ENCODE measurements around the gene GRIN3A.

GRIN3A gene

DNA sequence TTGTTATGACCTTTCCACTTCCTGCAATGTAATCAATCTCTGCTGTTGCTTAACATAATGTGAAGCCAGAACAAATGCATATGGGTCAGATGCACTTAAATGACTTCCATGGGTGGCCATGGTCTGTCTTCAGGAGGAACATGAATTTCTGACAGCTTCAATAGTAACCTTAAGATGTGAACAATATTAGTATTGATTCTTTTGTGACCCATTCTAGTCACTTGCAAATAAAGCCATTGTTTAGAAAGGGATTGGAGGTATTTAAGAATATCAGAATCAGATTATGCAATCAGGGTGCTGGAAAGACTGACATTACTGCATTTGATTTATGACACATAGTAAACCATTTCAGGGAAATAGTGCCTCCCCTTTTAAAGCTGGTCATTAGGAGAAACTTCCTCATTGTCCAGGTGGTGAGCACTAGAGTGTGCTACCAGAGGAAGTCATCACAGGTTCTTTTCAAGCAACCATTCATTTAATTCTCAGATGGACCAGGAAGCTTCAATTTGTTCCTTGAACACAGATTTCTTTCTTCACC, 32.1 kb downstream of the GRIN3A start:
- no peak for DNase-seq (ENCODE audit: low read depth in 2 of 2, low spot score in 1 of 2)

DNA sequence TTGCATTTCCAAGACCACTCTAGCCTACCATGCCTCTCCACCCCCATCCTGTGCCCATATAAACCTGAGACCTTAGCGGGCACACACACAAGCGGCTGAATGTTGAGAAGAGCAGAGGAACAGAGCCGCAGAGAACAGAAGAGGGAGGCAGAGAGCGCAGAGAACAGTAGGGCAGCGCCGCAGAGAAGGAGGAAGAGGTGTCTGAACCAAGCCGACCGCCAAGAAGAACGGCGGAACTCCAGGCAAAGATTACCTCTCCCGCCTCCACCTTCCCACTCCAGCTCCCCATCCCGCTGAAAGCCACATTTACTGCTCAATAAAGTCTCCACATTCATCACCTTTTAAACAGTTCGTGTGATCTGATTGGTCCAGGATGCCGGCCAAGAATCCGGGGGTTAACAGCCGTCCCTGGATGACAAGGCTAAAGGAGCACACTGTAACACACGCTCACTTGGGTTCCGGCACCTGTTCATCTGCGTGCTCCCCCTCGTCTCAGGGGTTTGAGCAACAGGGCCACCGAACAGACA, 33.2 kb downstream of the GRIN3A start:
- DNase-seq (ENCODE audit: low read depth in 2 of 2, low spot score in 1 of 2), result no peak

DNA sequence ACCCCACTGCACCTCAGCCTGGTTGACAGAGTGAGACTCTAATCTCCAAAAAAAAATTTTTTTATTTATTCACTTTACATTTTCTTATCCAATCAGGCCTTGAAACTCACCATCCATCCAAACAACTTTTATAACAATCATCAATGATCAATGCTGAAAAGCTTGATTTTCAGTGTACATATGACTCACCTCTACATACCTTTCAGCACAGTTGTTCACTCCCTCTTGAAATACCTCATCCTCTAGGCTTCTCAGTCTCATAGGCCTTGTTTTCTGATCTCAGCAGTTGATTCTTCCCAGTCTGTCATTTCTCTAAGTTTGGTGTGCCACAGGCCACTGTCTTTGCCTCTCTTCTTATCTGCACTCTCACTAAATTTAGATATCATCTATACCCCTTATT, 36.2 kb downstream of the GRIN3A start:
- no peak for DNase-seq (ENCODE audit: low read depth in 2 of 2, low spot score in 1 of 2)

DNA sequence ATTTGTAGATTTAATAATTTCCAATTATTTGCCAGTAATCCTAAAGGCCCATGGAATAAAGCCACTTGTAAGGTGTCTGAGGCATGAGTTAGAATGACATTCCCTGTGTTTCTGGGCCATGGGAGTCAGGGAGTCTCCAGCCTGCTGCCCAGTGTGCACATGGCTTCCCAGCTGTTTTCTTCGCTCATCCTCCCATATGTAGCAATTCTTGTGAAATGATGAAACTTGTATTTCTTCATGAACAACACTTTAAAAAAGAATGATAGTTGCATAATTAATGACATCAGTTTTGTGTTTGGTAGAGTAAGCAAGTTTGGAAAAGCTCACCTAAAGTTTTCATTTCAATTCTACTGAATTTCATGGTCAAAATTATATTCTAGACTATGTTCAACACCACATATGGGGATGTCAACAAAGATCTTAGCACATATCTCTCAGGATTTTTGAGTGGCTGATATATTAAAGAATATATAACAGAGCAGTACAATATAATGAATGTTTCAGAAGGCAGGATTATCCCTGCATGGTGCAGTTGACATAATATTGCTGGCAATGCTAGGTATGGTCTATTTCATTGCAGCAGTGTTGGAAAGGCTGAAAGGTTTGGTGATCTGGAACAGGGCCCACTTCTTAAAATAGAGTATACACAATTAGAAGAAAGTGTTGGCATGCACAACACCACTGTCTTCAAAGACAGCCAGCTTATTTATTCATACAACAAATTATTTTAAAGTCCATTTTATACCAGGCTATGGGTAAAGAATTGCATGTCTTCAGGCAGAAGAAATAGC, 44.7 kb downstream of the GRIN3A start:
- DNase-seq (ENCODE audit: low read depth in 2 of 2, low spot score in 1 of 2), result no peak

DNA sequence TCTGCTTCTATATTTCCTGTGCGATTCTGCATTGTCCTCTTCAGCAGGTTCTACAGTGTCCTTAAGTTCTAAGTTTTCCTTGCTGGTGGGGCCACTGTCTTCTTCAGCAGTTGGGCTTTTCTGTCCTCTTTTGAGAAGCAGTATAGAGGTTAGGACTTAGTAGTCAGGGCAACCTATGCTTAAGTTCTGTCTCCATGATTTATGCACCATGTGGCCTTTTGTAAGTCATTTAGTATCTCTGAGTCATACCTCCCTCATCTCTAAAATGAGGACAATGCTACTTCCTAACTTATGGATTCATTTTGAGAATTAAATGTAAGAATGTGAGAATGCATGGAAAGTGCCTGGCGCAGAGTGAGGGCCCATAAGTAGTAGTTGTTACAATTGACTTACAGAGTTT, 46.8 kb downstream of the GRIN3A start:
- no peak for DNase-seq (ENCODE audit: low read depth in 2 of 2, low spot score in 1 of 2)

DNA sequence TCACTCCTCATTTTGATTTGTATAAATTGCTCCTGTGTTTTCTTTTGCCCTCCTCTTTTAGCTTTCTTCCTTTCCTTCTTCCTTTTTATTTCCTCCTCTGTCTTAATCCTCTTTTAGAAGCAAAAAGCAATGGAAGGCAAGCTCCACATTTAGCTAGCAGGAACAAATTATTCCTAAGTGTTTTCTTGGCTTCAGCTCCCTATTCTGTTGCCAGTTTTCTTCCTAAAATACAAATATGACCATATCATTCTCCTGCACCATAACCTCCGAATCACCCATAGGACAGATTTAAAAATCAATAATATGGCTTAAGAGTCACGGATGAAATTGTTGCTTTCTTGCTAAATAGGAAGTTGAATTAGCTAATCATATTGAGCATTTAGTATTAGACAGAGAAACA, 49.4 kb downstream of the GRIN3A start:
- DNase-seq (ENCODE audit: low read depth in 2 of 2, low spot score in 1 of 2), result no peak

DNA sequence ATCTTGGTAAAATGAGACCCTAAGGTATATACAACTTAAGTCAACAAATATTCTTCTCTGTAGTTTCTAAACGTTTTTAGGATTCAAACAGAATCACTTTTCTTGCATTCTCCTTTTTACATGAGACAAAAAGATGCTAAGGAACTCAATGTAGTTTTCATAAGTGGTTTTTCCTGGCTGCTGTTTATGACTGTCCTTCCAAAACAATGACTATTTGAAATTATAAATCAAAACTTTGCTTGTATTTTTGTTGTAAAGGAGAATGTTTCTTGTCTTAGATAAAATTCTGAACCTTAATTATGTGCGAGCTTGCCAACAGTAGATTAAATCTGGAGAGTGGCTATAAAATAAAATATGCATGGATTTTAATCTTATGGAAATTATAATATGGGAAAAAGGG, 53.8 kb downstream of the GRIN3A start:
- DNase-seq (ENCODE audit: low read depth in 2 of 2, low spot score in 1 of 2), result no peak

DNA sequence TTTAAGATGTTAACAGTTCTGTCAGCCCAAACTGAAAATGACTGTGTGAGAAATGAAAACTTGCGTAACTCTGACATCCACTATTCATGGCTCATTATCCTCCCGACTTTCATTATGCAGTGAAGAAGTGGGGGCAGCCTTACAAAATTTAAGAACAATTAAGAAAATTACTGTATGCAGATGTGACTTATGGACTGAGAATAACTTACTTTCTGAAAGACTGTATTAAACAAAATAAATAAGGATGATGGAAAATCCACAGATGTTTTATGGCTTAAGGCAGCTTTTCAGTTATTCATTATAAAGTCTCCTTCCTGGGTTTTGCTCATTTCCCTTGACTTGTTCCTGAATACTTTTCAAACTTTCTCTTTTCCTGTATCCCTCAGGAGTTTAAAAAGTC, 55.2 kb downstream of the GRIN3A start:
- DNase-seq (ENCODE audit: low read depth in 2 of 2, low spot score in 1 of 2), result no peak

DNA sequence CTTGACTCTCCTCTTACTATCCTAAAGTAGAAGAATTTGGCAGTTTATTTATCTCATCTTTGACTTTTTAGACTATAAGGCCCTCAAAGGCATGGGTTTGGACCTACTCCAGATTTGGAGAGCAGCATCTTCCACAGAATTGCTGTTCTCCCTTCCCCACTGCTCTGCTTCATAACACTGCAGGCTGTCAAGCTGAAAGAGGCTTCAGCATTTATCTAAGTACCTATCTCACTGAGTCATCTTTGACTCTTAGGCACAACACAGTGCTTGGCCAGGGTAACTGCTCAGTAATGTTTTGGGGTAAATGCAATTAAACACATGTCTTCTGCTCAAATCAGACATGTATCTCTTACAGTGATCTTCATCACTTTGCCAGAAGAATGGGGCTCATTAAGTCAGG, 60.6 kb downstream of the GRIN3A start:
- DNase-seq (ENCODE audit: low read depth in 2 of 2, low spot score in 1 of 2), result no peak

DNA sequence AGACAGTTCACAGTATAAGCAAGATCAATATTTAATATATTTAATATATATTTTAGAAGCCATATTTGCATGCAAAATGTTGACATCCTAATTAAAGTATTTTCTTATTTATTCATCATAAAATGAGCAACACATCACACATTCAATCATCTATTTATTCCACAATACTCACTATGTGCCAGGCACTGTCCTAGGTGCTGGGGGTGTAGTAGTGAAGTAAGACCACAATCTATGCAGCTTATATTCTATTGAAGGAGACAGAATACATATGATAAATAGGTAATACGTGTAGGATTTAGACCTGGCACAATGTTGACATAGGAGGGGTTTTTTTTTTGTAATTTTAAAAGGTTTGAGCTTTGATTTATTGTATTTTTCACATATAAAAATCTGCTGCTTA, 63.1 kb downstream of the GRIN3A start:
- no peak for DNase-seq (ENCODE audit: low read depth in 2 of 2, low spot score in 1 of 2)

DNA sequence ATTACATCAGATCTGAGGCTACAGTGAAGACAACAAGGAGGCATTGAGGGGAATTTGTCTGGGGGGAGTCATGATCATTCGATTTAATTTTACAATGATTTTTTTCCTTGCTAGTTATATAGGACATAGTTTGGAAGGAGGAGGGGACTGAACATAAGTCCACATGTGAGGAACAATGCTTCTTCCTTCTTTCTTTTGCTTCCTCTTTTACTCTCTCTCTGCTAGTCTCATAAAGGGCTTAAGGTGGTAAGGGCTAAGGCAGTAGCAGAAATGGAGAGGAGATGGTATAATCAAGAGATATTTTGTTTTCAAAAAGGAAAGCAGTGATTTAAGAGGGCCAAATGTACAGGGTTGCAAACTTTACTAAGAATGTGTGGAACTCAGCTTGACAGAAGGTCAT, 64.3 kb downstream of the GRIN3A start:
- no peak for DNase-seq (ENCODE audit: low read depth in 2 of 2, low spot score in 1 of 2)

DNA sequence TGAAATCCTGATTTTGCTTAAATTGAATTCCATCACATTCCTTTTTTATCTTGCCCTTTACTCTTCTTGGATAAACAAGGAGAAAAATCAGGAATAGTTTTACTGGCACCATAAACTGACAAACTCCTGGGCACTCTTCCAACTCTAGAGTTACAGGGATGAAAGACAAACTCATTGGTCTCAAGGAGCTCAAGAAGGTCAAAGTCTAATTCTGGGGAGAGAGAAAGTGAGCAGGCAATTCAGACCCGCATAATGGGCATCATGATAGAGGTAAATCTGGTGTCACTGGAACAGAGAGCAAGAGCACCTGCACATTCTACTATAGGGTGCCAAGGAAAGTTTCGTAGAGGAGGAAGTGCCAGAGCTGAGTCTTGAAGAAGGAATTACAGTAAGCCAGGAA, 64.8 kb downstream of the GRIN3A start:
- no peak for DNase-seq (ENCODE audit: low read depth in 2 of 2, low spot score in 1 of 2)

DNA sequence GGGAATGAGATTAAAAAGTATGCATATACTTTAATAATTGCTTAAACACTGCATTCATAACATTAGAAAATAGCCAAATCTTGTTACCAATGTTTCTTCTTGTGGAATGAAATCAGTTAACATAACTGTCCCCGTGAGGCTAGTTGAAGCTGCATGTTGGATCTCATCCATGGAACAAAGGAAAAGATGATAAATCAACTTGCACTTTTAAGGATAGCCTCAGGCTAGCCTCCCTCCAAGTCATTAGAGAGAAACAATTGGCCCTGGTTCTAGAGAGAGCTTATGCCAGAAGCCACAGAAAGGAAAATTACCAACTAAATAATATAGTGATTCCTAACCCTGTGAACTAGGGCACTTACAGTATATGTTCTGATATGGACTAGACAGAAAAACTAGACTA, 66.9 kb downstream of the GRIN3A start:
- no peak for DNase-seq (ENCODE audit: low read depth in 2 of 2, low spot score in 1 of 2)

DNA sequence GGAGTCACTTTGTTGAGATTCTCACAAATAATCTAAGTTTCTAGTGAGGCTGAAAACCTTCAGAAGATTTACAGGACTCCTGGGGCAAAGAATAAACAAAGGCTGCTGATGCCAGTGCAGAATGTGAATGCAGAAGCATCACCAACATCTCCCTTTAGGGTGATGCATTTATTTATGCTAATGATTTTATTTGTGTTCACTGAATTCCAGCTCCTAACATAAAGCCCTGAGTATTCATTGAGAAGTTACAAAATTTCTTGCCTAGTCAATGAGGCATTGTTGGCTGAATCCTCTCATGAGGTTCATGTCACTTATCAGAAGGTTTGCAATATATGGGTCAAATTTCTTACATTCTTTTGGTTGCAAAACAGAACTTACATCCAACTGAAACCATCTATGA, 70.0 kb downstream of the GRIN3A start:
- no peak for DNase-seq (ENCODE audit: low read depth in 2 of 2, low spot score in 1 of 2)

DNA sequence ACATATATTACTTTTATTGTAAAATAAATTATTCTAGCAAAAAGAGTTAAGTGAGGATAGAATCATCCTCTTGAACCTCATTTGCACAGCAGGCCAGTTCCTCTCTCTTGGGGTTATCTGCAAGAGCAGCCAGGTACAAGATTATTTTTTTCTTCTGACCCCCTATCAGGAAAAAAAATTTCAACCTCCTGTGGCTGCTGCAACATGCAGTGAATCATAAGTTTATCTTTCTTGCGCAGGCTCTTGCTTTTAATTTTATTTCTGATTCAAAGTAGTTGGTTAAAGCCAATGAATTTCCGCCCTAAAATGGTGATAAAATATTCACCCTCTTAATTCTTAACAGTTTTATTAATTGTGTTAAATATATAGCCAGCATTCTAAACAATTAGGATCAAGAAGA, 74.0 kb downstream of the GRIN3A start:
- no peak for DNase-seq (ENCODE audit: low read depth in 2 of 2, low spot score in 1 of 2)

DNA sequence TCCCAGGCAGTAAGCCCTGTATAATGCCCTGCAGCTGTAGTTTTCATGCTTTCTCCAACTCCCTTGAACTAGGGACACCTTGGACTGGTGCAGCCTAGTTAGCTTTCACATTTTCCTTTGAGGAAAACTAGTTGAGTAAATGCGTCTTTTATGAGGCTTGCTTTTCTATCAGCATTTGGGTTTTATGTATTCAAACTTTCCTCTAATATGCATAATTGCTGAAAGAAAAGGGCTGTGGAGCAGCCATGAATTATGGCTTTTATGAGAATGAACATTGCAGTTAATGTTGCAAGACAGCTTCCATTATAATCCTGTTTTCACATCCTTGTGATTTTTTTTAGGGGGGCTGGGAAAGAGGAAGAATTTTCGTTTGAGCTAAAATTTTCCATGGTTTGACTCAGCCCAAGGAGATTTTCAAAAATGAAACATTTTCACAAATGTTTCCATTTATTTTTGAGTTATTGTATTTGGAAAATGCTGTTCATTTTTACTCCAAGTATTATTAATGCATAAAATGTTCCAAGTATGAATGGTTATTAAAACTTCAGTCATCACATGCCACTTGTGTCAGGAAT, 85.8 kb downstream of the GRIN3A start:
- no peak for DNase-seq (ENCODE audit: low read depth in 2 of 2, low spot score in 1 of 2)

DNA sequence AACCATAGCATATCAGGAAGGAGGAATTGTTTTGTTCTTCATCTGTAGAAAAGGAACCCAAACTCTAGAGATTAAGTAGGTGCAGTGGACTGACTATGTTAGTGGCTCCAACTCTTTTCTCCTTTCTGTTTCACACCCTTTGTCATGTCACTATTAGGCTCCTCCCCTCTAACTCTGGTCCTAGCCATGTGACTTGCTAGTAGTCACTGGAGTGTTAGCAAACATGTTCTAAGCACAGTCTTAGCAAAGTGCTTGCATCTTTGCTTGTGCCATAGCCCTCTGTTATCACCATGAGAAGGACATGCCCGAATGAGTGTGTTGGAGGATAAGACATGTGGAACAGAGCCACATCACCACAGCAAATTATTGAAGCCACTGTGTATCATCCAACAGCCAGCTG, 88.3 kb downstream of the GRIN3A start:
- no peak for DNase-seq (ENCODE audit: low read depth in 2 of 2, low spot score in 1 of 2)

DNA sequence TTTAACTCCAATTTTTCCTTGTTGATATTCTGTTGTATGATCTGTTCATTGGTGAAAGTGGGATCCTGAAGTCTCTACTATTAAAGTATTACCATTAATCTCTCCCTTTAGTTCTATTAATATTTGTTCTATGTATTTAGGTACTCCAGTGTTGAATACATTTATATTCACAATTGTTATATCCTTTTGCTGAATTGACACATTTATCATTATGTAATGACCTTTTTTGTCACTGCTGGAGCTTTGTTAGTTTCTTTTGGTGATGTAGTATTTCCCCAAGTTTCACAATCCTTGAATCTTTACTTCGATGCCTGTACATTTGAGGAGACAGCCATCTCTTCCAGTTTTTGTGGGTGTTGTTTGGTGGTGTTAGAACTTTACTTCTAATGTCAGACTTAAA, 90.0 kb downstream of the GRIN3A start:
- no peak for DNase-seq (ENCODE audit: low read depth in 2 of 2, low spot score in 1 of 2)

DNA sequence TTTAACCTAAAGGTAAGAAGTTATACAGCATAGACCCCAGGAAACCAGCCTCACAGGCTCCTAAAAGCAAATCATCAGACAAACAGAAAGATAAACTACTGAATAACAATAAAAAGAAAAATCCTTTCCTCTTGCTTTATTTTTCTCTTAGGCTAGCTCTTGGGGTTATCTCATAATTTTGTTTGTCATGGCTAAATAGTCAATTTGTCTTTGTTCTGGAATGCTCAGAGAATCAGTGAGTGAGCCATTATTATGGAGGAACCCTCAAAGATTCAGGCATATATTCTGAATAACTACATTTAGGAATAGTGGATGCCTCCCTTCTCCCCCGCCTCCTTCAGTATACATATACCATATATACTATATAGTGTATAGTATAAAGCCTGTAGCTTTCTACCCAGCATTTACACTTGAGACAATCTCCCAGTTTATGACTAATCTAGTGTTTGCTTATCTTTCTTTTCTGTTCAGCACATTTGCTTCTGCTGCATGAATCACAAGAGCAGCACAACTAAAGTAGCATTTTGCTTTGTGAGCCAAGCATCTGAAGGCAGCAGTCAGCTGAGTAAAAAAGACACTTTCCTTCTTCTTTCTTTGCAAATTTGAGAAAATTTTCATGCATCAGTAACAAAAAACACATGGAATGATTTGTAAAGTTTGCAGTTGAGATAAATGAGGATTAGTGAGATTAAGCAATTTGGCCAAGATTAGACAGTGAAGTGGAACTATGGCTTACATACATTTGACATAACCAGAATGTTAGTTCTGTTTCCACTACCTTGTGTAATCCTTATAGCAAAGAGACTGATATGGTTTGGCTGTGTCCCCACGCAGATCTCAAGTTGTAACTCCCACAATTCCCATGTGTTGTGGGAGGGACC, 98.4 kb downstream of the GRIN3A start:
- no peak for DNase-seq (ENCODE audit: low read depth in 2 of 2, low spot score in 1 of 2)

DNA sequence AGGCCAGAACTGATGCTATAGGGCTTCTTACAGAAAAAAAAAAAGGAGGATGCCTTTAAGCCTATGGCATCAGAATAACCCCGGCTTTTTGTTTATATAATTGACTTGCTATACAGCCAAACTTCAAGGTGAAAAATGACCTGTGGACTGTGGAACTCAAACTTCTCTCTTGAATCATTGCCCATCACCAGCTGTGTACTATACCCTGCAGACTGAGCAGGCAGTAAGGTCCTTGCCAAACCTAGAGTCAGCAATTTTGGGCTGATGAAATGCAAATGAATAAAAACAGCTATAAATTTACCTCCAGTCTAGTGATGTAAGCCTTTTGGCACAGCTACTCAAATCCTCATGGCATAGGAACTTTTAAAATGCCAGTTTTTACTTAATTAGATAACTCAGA, 99.1 kb downstream of the GRIN3A start:
- no peak for DNase-seq (ENCODE audit: low read depth in 2 of 2, low spot score in 1 of 2)

DNA sequence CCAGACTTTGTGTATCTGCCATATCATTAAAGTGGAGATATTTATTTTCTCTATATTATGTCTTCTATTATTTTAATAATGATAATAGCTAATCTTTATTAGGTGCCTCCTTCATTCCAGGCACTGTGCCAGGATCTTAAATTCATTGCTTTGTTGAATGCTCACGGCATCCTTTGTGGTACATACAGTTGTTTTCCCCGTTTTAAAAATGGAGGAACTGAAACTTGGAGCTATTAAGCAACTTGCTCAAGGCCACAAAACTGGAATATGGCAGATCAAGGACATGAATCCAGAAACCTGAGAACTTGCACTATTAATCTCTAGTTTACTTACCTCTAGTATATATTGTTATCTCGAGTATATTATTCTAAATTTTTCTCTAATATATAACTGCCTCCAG, 102.2 kb downstream of the GRIN3A start:
- DNase-seq (ENCODE audit: low read depth in 2 of 2, low spot score in 1 of 2), result no peak

DNA sequence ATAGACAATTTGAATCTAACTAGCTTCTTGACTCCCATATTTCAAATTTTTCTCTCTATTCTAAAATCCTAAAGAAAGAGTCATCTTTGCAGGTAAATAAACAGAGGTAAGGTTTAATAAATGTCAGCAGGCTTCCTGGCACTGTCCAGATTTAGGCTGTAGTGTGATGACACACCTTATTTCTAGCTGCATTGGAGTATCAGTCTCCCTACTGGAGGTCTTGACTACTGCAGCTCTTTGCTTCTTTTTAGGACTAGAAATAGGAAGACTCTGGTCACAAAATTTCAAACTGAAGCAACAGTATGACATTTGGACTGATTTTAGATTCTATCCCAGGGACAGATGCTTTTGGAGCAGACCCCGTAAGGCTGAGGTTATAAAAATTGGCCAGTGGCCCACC, 103.0 kb downstream of the GRIN3A start:
- no peak for DNase-seq (ENCODE audit: low read depth in 2 of 2, low spot score in 1 of 2)
